Coronary artery (tissue), 2 donors: Measurements from ENCODE around the gene ZNF462.

Source experiments
- DNase-seq: peaks from one replicate; pipeline ENCODE4 v3.0.0-alpha.2; 2017; ENCODE audit warnings: low spot score
- H3K27ac ChIP-seq, 2 donors: fragments of 200-600 bp; sonication (generic); one replicate each; pipeline ENCODE4 v1.5.1; 2016 to 2019
- H3K4me3 ChIP-seq: fragments of 200-600 bp; sonication (generic); 2 replicates; pipeline ENCODE4 v1.5.1; 2016; ENCODE audit warnings: mild to moderate bottlenecking, moderate library complexity
- CTCF ChIP-seq: fragments of 200-600 bp; sonication (generic); IDR thresholded peaks from one replicate; pipeline ENCODE4 v1.5.1; 2019; ENCODE audit warnings: antibody characterized with exemption

The ZNF462 gene

GRCh38 chr9:106916466-106917235 lies 53.7 kb downstream of the ZNF462 start:
- no peak for TF ChIP-seq CTCF

GRCh38 chr9:106918825-106919509 lies 56.0 kb downstream of the ZNF462 start:
- TF ChIP-seq CTCF, result no peak

More at GRCh38 chr9:106916466-106917235, 53.7 kb downstream of the ZNF462 start:
- no peak overlapping the region for H3K27ac ChIP-seq
- no peak for DNase-seq
- H3K4me3 ChIP-seq, result no peak overlapping the region

GRCh38 chr9:106920091-106920490 lies 57.1 kb downstream of the ZNF462 start:
- no peak for TF ChIP-seq CTCF
- Histone ChIP-seq H3K27ac (no peak overlapping the region), H3K4me3 (no peak overlapping the region)
- no peak for DNase-seq

More at GRCh38 chr9:106918825-106919509, 56.0 kb downstream of the ZNF462 start:
- DNase-seq, result no peak
- H3K27ac ChIP-seq, result no peak overlapping the region
- no peak overlapping the region for H3K4me3 ChIP-seq

GRCh38 chr9:106920701-106921283 lies 57.8 kb downstream of the ZNF462 start:
- Histone ChIP-seq H3K27ac (peak overlapping the region in 1 of 2 donors; percentile 66), H3K4me3 (peak overlapping the region; percentile 20)
- DNase-seq, result no peak

GRCh38 chr9:106921341-106921899 lies 58.5 kb downstream of the ZNF462 start:
- H3K27ac ChIP-seq, result peak overlapping the region in 1 of 2 donors; percentile 66
- no peak for DNase-seq
- no peak for TF ChIP-seq CTCF
- peak overlapping the region; percentile 20 for H3K4me3 ChIP-seq

More at GRCh38 chr9:106920701-106921283, 57.8 kb downstream of the ZNF462 start:
- TF ChIP-seq CTCF, result no peak

- Histone ChIP-seq H3K27ac (peak overlapping the region in 1 of 2 donors; percentile 66), H3K4me3 (no peak overlapping the region)
Measured at GRCh38 chr9:106922026-106922425, 59.1 kb downstream of the ZNF462 start.

More at GRCh38 chr9:106922026-106922425, 59.1 kb downstream of the ZNF462 start:
- TF ChIP-seq CTCF, result no peak
- DNase-seq, result no peak
